Adrenal gland (tissue), 12 donors: ENCODE measurements around the gene SETD6. TPM values are rescaled to one million over a fixed set of nuclear protein-coding genes. Genes with fewer than 3 reads are reported as not detected.

Experiments
- DNase-seq, 7 donors: peaks; one replicate each; pipeline ENCODE4 v3.0.0-alpha.2; 2019 to 2020
- H3K27ac ChIP-seq, 5 donors: fragments of 200-600 bp; sonication (generic) in 4 of 5; 1 replicate in 3 of 5; 2 replicates in 2 of 5; pipeline versions ENCODE4 v1.5.1 to v1.8.0; 2016 to 2020; ENCODE audit warnings: mild to moderate bottlenecking in 1 of 5
- H3K27me3 ChIP-seq: fragments of 200-600 bp; 2 replicates; pipeline ENCODE4 v1.8.0; 2021
- H3K36me3 ChIP-seq, 2 donors: fragments of 200-600 bp; replicated peaks in 1 of 2; 1 replicate in 1 of 2; 2 replicates in 1 of 2; pipeline versions ENCODE4 v1.5.1 to v1.8.0; 2018 to 2022
- H3K4me1 ChIP-seq, 2 donors: fragments of 200-600 bp; replicated peaks in 1 of 2; 1 replicate in 1 of 2; 2 replicates in 1 of 2; pipeline versions ENCODE4 v1.5.1 to v1.8.0; 2018 to 2021
- H3K4me3 ChIP-seq, 4 donors: fragments of 200-600 bp; sonication (generic) in 3 of 4; one replicate each; pipeline ENCODE4 v1.5.1; 2016 to 2018
- H3K9me3 ChIP-seq, 3 donors: fragments of 200-600 bp; sonication (generic) in 1 of 3; replicated peaks in 1 of 3; 1 replicate in 2 of 3; 2 replicates in 1 of 3; pipeline versions ENCODE4 v1.5.1 to v1.8.0; 2016 to 2021
- CTCF ChIP-seq, 6 experiments: fragments of 450-650 bp in 4 of 6; fragments of 200-600 bp in 2 of 6; sonication (generic) in 1 of 6; IDR thresholded peaks; 1 replicate in 5 of 6; 2 replicates in 1 of 6; pipeline versions ENCODE4 v1.5.1 to v1.8.0; 2016 to 2021; ENCODE audit warnings: antibody characterized with exemption in 6 of 6, mild to moderate bottlenecking in 2 of 6, moderate library complexity in 1 of 6
- POLR2A ChIP-seq, 2 donors: fragments of 450-650 bp; IDR thresholded peaks; one replicate each; pipeline ENCODE4 v1.6.1; 2017; ENCODE audit warnings: antibody characterized with exemption in 2 of 2, mild to moderate bottlenecking in 2 of 2, moderate library complexity in 1 of 2
- WGBS, 4 donors: extraction: QIAGEN DNeasy Blood & Tissue Kit in 2 of 4; methylation state at CpG; one replicate each; pipeline versions ENCODE4 v1.1.5 to v1.1.7; 2013 to 2017; 5-methylcytosine and 5-hydroxymethylcytosine counted together
- intact Hi-C, 2 donors: fragments of 100-400 bp; cut with DNase I; formaldehyde crosslinking; loops; one replicate each; pipeline versions ENCODE4 v1.14.1 to v1.15.0; 2022 to 2023
- polyA plus RNA-seq, 3 donors: library from polyadenylated mRNA; stranded (reverse); fragments of 200-250 nt in 2 of 3; fragments of 350-450 nt in 1 of 3; fragmentation: Illumina TruSeq in 1 of 3; extraction: RNeasy Lipid Tissue Mini Kit (QIAGEN cat#74804) in 1 of 3; gene quantifications; one replicate each; pipeline ENCODE4 v1.2.3, GENCODE V29; 2013 to 2014
- total RNA-seq, 9 donors: library from RNA; depleted of rRNA in 4 of 9; stranded (reverse); fragments of >200 nt in 4 of 9; fragments of 120-200 nt in 1 of 9; fragmentation: NEBNext Ultra II Directional in 1 of 9; extraction: Animal tissue kit (Norgen Biotek cat#: 25700) in 1 of 9; gene quantifications; one replicate each; pipeline versions ENCODE4 v1.1.0 to v1.2.4, GENCODE V29; 2013 to 2023
- donor health status: healthy with polysubstance abuse.
- donor health status: Bipolar disorder and iron deficiency.
- donor health status: DM: yes; HTN: yes; CAD: no.
- donor health status: DM: no; HTN: no; CAD: no.
- donor health status: DM: no; HTN: no; CAD: no.
- donor health status: DM: yes; HTN: yes; CAD: no.

Gene SETD6
- total and polyA plus RNA-seq, 12 donors: 14.4 to 53.8 (median 25.8) TPM

- peak in 2 of 7 donors; percentile 27 to 53 for DNase-seq
- intact Hi-C loops: loop anchor here in 1 of 2 donors (10.0 kb wide), 1 partner anchor 127 kb away; no protein-coding TSS in a partner anchor
- Histone ChIP-seq H3K36me3 (peaks cover 0 to 58% of the 10 kb centered on the region in 2 donors), H3K9me3 (no peaks in the 10 kb centered on the region), H3K4me3 (no peak overlapping the region), H3K4me1 (no peaks in the 10 kb centered on the region), H3K27ac (no peak overlapping the region), H3K27me3 (no peaks in the 10 kb centered on the region)
- TF ChIP-seq POLR2A (IDR thresholded peaks at IDR 0.05): no peak
- no peak for TF ChIP-seq CTCF (IDR thresholded peaks at IDR 0.05)
- 59 to 74% (median 65%) methylated on average over 12 to 15 of the region's 15 CpGs for WGBS, 4 donors
Observed at GRCh38 chr16:58507195-58507962, 7.9 kb upstream of the SETD6 start.

DNA sequence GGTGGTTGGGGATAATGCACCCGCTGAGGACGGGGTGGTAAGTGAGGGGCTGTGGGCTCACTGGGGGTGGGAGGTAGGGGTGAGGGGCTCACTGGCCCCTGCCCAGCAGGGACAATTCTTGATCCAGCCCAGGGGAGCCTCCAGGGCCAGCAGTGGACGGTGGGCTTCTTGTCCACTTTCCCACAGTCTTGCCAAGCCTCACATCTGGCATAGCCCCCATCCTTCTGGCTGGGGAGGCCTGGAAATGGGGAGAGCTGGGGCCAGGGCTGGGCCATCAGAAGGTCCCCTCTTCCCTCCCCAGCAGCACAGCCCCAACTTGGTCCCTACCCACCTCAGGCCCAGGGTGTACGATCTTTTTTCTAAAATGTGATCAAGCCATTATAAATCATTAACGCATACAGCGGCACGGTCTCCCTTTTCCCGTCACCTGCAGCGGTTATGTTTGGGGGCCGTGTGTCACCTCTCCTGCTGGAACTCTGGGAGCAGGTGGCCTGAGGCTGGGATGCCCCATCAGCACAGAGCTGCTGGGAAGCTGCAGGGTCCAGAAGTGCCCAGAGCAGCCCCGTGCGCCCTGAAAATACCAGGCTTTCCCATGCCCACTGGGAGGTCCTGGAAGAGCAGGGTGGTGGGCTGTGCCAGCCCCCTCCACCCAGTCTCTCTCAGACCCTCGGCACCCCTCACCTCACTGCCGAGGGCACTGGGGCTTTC lies 7.2 kb upstream of the SETD6 start:
- intact Hi-C loops: loop anchor here in 1 of 2 donors (10.0 kb wide), 1 partner anchor 127 kb away; no protein-coding TSS in a partner anchor
- DNase-seq: peak in 2 of 7 donors; percentile 20 to 48
- Histone ChIP-seq H3K27ac (no peak overlapping the region), H3K4me3 (no peak overlapping the region), H3K4me1 (no peaks in the 10 kb centered on the region), H3K9me3 (no peaks in the 10 kb centered on the region), H3K27me3 (no peaks in the 10 kb centered on the region), H3K36me3 (peaks cover 0 to 58% of the 10 kb centered on the region in 2 donors)
- WGBS, 4 donors: 86 to 92% (median 90%) methylated on average over 10 to 14 of the region's 14 CpGs
- no peak for TF ChIP-seq POLR2A (IDR thresholded peaks at IDR 0.05)
- TF ChIP-seq CTCF (IDR thresholded peaks at IDR 0.05): no peak

DNA sequence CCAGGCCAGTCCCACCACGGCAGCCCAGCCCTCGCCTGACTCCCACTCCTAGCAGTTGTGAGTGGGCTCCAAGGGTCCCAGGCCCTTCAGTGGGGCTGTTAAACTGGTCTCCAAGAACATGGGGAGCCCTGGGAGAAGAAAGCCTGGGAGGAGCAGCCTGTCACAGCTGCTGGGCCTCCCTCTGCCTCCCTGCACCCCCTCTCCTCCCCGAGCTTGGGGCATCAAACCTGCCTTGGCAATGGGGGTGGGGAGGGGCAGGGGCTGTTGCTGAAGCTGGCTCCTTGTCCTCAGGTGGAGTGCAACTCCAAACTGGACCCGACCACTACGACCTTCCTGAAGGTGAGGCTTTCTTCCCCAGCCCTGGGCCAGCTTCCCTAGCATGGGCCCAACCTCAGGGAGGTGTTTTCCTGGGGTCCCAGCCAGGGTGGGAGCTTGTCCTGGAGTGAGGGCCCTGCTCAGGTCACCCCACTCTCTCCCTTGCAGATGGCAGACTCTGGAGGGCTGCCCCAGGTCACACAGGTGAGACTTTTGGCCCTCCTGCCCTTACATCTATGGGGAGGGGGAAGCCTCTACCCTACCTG lies 6.6 kb upstream of the SETD6 start:
- DNase-seq: peak in 2 of 7 donors; percentile 12 to 50
- intact Hi-C loops: loop anchor here in 1 of 2 donors (10.0 kb wide), 1 partner anchor 126 kb away; no protein-coding TSS in a partner anchor
- Histone ChIP-seq H3K27ac (peak overlapping the region in 1 of 5 donors; percentile 10), H3K4me3 (no peak overlapping the region), H3K36me3 (peaks cover 0 to 54% of the 10 kb centered on the region in 2 donors), H3K27me3 (no peaks in the 10 kb centered on the region), H3K9me3 (no peaks in the 10 kb centered on the region), H3K4me1 (no peaks in the 10 kb centered on the region)
- 65 to 88% (median 71%) methylated on average over 4 to 5 of the region's 5 CpGs for WGBS, 4 donors
- TF ChIP-seq CTCF (IDR thresholded peaks at IDR 0.05): no peak
- TF ChIP-seq POLR2A (IDR thresholded peaks at IDR 0.05): no peak
